GM12878 (cell line): Measurements from ENCODE around the gene CACNA2D1.

ENCODE experiments used
- EGR1 ChIP-seq, 2 experiments: IDR thresholded peaks; 1 replicate in 1 of 2; 2 replicates in 1 of 2; pipeline ENCODE4 v1.6.1; 2011 to 2012; ENCODE audit warnings: low read depth in 2 of 2, low read length in 2 of 2, borderline replicate concordance in 1 of 2, mild to moderate bottlenecking in 1 of 2, moderate library complexity in 1 of 2
- NFYB ChIP-seq: IDR thresholded peaks from 2 replicates; pipeline ENCODE4 v1.6.1; 2011; ENCODE audit warnings: low read depth, mild to moderate bottlenecking, low read length, improper control_type of control experiment, moderate library complexity; ENCODE audit not compliant: insufficient read depth
- POLR2AphosphoS5 ChIP-seq: IDR thresholded peaks from 2 replicates; pipeline ENCODE4 v1.6.1; 2011; ENCODE audit warnings: mild to moderate bottlenecking, low read length, inconsistent platforms
- YY1 ChIP-seq: IDR thresholded peaks from 2 replicates; pipeline ENCODE4 v1.6.1; 2011; ENCODE audit warnings: low read depth, mild to moderate bottlenecking, low read length
- TF ChIP-seq, protein P1 (sequence below), 3 experiments: IDR thresholded peaks in 2 of 3; conservative IDR thresholded peaks in 1 of 3; 2 replicates each; pipeline ENCODE4 v1.5.1; 2011; ENCODE audit warnings: low read depth in 3 of 3, low read length in 3 of 3, mild to moderate bottlenecking in 3 of 3, control low read depth in 2 of 3, moderate library complexity in 2 of 3, inconsistent platforms in 1 of 3, mixed read lengths in 1 of 3; ENCODE audit not compliant: control insufficient read depth in 2 of 3, insufficient read depth in 1 of 3; ENCODE audit errors: extremely low read depth in 1 of 3

DNA sequence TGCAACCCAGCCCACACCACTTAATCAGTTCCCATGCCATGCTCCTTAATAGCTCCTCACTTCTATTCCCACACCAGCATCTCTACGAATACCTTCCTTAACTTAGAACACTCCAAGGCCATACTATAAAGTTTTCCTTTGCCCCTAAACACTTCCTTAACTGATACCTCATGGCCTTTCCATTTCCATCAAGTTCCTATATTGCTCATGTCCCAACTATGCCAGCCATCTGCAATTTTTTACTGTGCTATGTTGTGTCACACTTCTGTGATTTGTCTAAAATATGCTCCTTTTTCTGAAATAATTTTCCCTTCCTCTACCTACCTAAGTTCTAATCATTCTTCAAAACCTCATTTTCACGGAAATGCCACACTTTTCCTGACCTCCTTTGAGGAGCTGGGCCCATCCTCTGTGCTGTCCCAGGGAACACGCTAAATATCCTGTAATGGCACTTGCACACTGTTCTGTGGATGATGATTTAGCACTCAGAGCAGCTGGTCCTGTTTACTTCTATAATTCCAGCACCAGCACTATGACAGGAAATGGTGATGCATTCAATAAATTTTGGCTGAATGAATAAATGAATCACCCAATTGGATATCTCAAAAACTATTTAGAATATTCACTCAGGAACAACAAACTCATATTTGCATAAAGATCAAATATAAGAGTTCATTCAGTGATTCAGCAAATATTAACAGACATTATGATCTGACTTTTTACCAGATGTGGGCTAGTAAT lies 407.3 kb downstream of the CACNA2D1 start:
- TF ChIP-seq NFYB (no peak), EGR1 (IDR thresholded peaks at IDR 0.05; ENCODE audit: borderline replicate concordance in 1 of 2, low read depth in 2 of 2, low read length in 2 of 2) (no peak), YY1 (no peak), POLR2AphosphoS5 (no peak)
- TF ChIP-seq, protein P1, sequence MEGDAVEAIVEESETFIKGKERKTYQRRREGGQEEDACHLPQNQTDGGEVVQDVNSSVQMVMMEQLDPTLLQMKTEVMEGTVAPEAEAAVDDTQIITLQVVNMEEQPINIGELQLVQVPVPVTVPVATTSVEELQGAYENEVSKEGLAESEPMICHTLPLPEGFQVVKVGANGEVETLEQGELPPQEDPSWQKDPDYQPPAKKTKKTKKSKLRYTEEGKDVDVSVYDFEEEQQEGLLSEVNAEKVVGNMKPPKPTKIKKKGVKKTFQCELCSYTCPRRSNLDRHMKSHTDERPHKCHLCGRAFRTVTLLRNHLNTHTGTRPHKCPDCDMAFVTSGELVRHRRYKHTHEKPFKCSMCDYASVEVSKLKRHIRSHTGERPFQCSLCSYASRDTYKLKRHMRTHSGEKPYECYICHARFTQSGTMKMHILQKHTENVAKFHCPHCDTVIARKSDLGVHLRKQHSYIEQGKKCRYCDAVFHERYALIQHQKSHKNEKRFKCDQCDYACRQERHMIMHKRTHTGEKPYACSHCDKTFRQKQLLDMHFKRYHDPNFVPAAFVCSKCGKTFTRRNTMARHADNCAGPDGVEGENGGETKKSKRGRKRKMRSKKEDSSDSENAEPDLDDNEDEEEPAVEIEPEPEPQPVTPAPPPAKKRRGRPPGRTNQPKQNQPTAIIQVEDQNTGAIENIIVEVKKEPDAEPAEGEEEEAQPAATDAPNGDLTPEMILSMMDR (IDR thresholded peaks at IDR 0.05 in 2 of 3, conservative IDR thresholded peaks at IDR 0.05 in 1 of 3; ENCODE audit: control insufficient read depth in 2 of 3, extremely low read depth in 1 of 3, insufficient read depth in 1 of 3, low read depth in 3 of 3, low read length in 3 of 3) = no peak
